Stimulated activated CD8-positive, alpha-beta memory T cell treated with anti-CD3 and anti-CD28 coated beads, Interleukin-12 subunit alpha, Interleukin-12 subunit beta, amount 100 ng/mL, for 1 hour (primary cell): ENCODE measurements around the gene WDR11.

Experiments
- DNase-seq: peaks from one replicate; pipeline ENCODE4 v3.0.0-alpha.2; 2020; ENCODE audit warnings: low read depth

Gene WDR11

GRCh38 chr10:120946497-120946896, 95.3 kb downstream of the WDR11 start:
- DNase-seq: no peak

GRCh38 chr10:120948889-120949608, 97.9 kb downstream of the WDR11 start:
- DNase-seq: peak; percentile 37

- no peak for DNase-seq
These were observed 98.5 kb downstream of the WDR11 start for GRCh38 chr10:120949609-120950031.

GRCh38 chr10:120950051-120950561, 98.9 kb downstream of the WDR11 start:
- DNase-seq: no peak

- no peak for DNase-seq
These were observed 100.1 kb downstream of the WDR11 start for GRCh38 chr10:120951288-120951687.

- DNase-seq: no peak
These were observed 102.7 kb downstream of the WDR11 start for GRCh38 chr10:120953897-120954296.
